ENCODE measurements around the gene CTNNA3.

Gene CTNNA3

GRCh38 chr10:66982792-66983474, 713.1 kb downstream of the CTNNA3 start:
- DNase-seq (ENCODE audit: low spot score) (no peak), ATAC-seq (ENCODE audit: low read depth) (no peak)
- H3K27ac ChIP-seq (ENCODE audit: poor library complexity, severe bottlenecking) = no peak overlapping the region
- no peak for TF ChIP-seq CTCF (IDR thresholded peaks at IDR 0.05; ENCODE audit: poor library complexity, severe bottlenecking)
- H3K9me3 ChIP-seq (ENCODE audit: severe bottlenecking) = no peaks in the 10 kb centered on the region
- no peaks in the 10 kb centered on the region for H3K4me1 ChIP-seq (ENCODE audit: insufficient read depth, poor library complexity, severe bottlenecking)
- no peaks in the 10 kb centered on the region for H3K36me3 ChIP-seq (ENCODE audit: low read depth)
- peaks cover 4% of the 10 kb centered on the region for H3K27me3 ChIP-seq (ENCODE audit: insufficient read depth, poor library complexity, severe bottlenecking)
- H3K4me3 ChIP-seq (ENCODE audit: severe bottlenecking) = no peak overlapping the region

- Histone ChIP-seq H3K36me3 (ENCODE audit: low read depth) (no peaks in the 10 kb centered on the region), H3K9me3 (ENCODE audit: severe bottlenecking) (no peaks in the 10 kb centered on the region), H3K4me3 (ENCODE audit: severe bottlenecking) (no peak overlapping the region), H3K27ac (ENCODE audit: poor library complexity, severe bottlenecking) (no peak overlapping the region), H3K27me3 (ENCODE audit: insufficient read depth, poor library complexity, severe bottlenecking) (peaks cover 4% of the 10 kb centered on the region), H3K4me1 (ENCODE audit: insufficient read depth, poor library complexity, severe bottlenecking) (no peaks in the 10 kb centered on the region)
- TF ChIP-seq CTCF (IDR thresholded peaks at IDR 0.05; ENCODE audit: poor library complexity, severe bottlenecking) = no peak
- DNase-seq (ENCODE audit: low spot score) (no peak), ATAC-seq (ENCODE audit: low read depth) (no peak)
Observed at GRCh38 chr10:66982053-66982420, 714.0 kb downstream of the CTNNA3 start.

GRCh38 chr10:66981361-66982052, 714.5 kb downstream of the CTNNA3 start:
- H3K4me3 ChIP-seq (ENCODE audit: severe bottlenecking) = no peak overlapping the region
- no peaks in the 10 kb centered on the region for H3K9me3 ChIP-seq (ENCODE audit: severe bottlenecking)
- no peaks in the 10 kb centered on the region for H3K36me3 ChIP-seq (ENCODE audit: low read depth)
- H3K4me1 ChIP-seq (ENCODE audit: insufficient read depth, poor library complexity, severe bottlenecking) = no peaks in the 10 kb centered on the region
- no peak overlapping the region for H3K27ac ChIP-seq (ENCODE audit: poor library complexity, severe bottlenecking)
- DNase-seq (ENCODE audit: low spot score) (no peak), ATAC-seq (ENCODE audit: low read depth) (no peak)
- H3K27me3 ChIP-seq (ENCODE audit: insufficient read depth, poor library complexity, severe bottlenecking) = peaks cover 4% of the 10 kb centered on the region
- TF ChIP-seq CTCF (IDR thresholded peaks at IDR 0.05; ENCODE audit: poor library complexity, severe bottlenecking) = no peak

GRCh38 chr10:66980246-66980815, 715.7 kb downstream of the CTNNA3 start:
- no peaks in the 10 kb centered on the region for H3K9me3 ChIP-seq (ENCODE audit: severe bottlenecking)
- ATAC-seq (ENCODE audit: low read depth) = no peak

More at GRCh38 chr10:66980246-66980815, 715.7 kb downstream of the CTNNA3 start:
- DNase-seq (ENCODE audit: low spot score) = no peak
- H3K27ac ChIP-seq (ENCODE audit: poor library complexity, severe bottlenecking) = no peak overlapping the region
- H3K4me3 ChIP-seq (ENCODE audit: severe bottlenecking) = no peak overlapping the region
- TF ChIP-seq CTCF (IDR thresholded peaks at IDR 0.05; ENCODE audit: poor library complexity, severe bottlenecking) = no peak
- peaks cover 4% of the 10 kb centered on the region for H3K27me3 ChIP-seq (ENCODE audit: insufficient read depth, poor library complexity, severe bottlenecking)
- H3K4me1 ChIP-seq (ENCODE audit: insufficient read depth, poor library complexity, severe bottlenecking) = no peaks in the 10 kb centered on the region
- H3K36me3 ChIP-seq (ENCODE audit: low read depth) = no peaks in the 10 kb centered on the region
